Measurements from ENCODE around the gene WDFY2.
"Not testable (repeated sequence)": the region's sequence is repeated elsewhere in the genome, so short reads cannot be mapped to it uniquely, and the experiment has no call there.

WDFY2 gene

GRCh38 chr13:51564252-51564651, 20.0 kb upstream of the WDFY2 start:
- no peak for DNase-seq (ENCODE audit: low read depth in 2 of 2)

GRCh38 chr13:51564671-51565070, 19.6 kb upstream of the WDFY2 start:
- no peak for DNase-seq (ENCODE audit: low read depth in 2 of 2)

GRCh38 chr13:51569001-51569400, 15.3 kb upstream of the WDFY2 start:
- DNase-seq (ENCODE audit: low read depth in 2 of 2), result not testable (repeated sequence)

GRCh38 chr13:51576754-51577153, 7.5 kb upstream of the WDFY2 start:
- DNase-seq (ENCODE audit: low read depth in 2 of 2), result no peak

GRCh38 chr13:51577690-51578089, 6.6 kb upstream of the WDFY2 start:
- DNase-seq (ENCODE audit: low read depth in 2 of 2), result no peak

- DNase-seq (ENCODE audit: low read depth in 2 of 2), result no peak
Measured at GRCh38 chr13:51579676-51580075, 4.6 kb upstream of the WDFY2 start.

GRCh38 chr13:51581148-51581820, 3.0 kb upstream of the WDFY2 start:
- no peak for DNase-seq (ENCODE audit: low read depth in 2 of 2)

GRCh38 chr13:51583469-51583874, 790 bp upstream of the WDFY2 start:
- DNase-seq (ENCODE audit: low read depth in 2 of 2), result no peak

- peak; percentile 61 for DNase-seq (ENCODE audit: low read depth in 2 of 2)
Measured at GRCh38 chr13:51584731-51585672, 740 bp downstream of the WDFY2 start.

- DNase-seq (ENCODE audit: low read depth in 2 of 2), result no peak
Measured at GRCh38 chr13:51585696-51586095, 1.4 kb downstream of the WDFY2 start.

GRCh38 chr13:51587372-51587771, 3.1 kb downstream of the WDFY2 start:
- no peak for DNase-seq (ENCODE audit: low read depth in 2 of 2)

GRCh38 chr13:51588406-51588949, 4.2 kb downstream of the WDFY2 start:
- no peak for DNase-seq (ENCODE audit: low read depth in 2 of 2)

- no peak for DNase-seq (ENCODE audit: low read depth in 2 of 2)
Measured at GRCh38 chr13:51589793-51590192, 5.5 kb downstream of the WDFY2 start.

- DNase-seq (ENCODE audit: low read depth in 2 of 2), result no peak
Measured at GRCh38 chr13:51590231-51590970, 6.1 kb downstream of the WDFY2 start.

GRCh38 chr13:51590971-51591627, 6.8 kb downstream of the WDFY2 start:
- DNase-seq (ENCODE audit: low read depth in 2 of 2), result no peak

- not testable (repeated sequence) for DNase-seq (ENCODE audit: low read depth in 2 of 2)
Measured at GRCh38 chr13:51591938-51592337, 7.7 kb downstream of the WDFY2 start.

- no peak for DNase-seq (ENCODE audit: low read depth in 2 of 2)
Measured at GRCh38 chr13:51594432-51594831, 10.2 kb downstream of the WDFY2 start.

- no peak for DNase-seq (ENCODE audit: low read depth in 2 of 2)
Measured at GRCh38 chr13:51595416-51595815, 11.2 kb downstream of the WDFY2 start.

GRCh38 chr13:51596541-51596940, 12.3 kb downstream of the WDFY2 start:
- DNase-seq (ENCODE audit: low read depth in 2 of 2), result no peak

- no peak for DNase-seq (ENCODE audit: low read depth in 2 of 2)
Measured at GRCh38 chr13:51599444-51600176, 15.3 kb downstream of the WDFY2 start.

- DNase-seq (ENCODE audit: low read depth in 2 of 2), result no peak
Measured at GRCh38 chr13:51600703-51601102, 16.4 kb downstream of the WDFY2 start.

All from stimulated activated CD8-positive, alpha-beta memory T cell treated with anti-CD3 and anti-CD28 coated beads, Interleukin-15, amount 100 ng/mL, for 48 hours (primary cell).